ENCODE measurements around the gene ACADS.

ACADS gene

GRCh38 chr12:120761519-120761934, 35.9 kb downstream of the ACADS start:
- peak; percentile 79 for DNase-seq (ENCODE audit: low spot score)
- TF ChIP-seq CTCF (conservative IDR thresholded peaks at IDR 0.05; ENCODE audit: low read depth), result no peak
- CTCF ChIA-PET, result no interaction called here
- no peak overlapping the region for H3K27ac ChIP-seq
- POLR2A ChIA-PET (ENCODE audit: low non-redundant PET), result no interaction called here

DNA sequence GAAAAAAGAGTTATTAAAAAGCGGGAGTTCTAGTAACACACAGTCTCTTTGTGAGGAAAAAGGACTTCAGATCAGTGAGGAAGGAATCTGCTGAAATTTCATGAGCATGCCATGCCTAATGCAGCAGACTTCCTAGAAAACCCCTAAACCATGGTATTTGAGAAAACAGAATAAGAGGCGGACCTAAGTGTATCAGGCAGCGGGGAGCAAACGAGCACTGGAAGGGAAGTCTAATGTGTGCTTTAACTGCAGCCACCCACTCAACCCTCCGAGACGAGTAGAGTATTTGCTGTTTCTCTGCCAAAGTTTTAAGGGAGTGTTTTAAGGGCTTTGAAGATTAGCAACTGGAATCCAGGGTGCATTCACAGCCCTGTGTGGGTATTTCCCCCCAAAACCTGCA, 36.5 kb downstream of the ACADS start:
- ChIA-PET POLR2A (ENCODE audit: low non-redundant PET) (no interaction called here), CTCF (interaction anchor here (1.0 kb wide), 2 partner anchors 200 to 293 kb away, joined by 3 to 4 read pairs; no protein-coding TSS in a partner anchor)
- no peak overlapping the region for H3K27ac ChIP-seq
- TF ChIP-seq CTCF (conservative IDR thresholded peaks at IDR 0.05; ENCODE audit: low read depth), result no peak
- no peak for DNase-seq (ENCODE audit: low spot score)

DNA sequence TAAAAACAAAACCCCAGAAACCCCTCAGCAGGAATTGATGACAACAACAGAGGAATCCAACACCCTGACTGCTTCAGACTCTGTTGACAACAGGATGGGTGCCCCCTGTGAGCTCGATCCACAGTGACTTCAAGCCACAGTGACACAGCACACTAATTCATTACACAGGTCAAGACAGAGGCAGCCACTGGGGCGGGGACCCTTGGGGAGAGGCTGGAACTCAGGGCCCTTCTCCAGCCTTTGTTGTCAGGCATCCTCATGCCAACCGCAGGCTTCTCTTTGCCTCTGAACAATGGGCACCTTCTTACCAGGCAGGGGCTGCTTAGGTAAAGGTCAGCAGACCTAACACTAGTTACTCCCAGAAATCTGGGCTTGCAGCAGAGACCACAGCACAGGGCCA, 37.6 kb downstream of the ACADS start:
- ChIA-PET POLR2A (ENCODE audit: low non-redundant PET) (no interaction called here), CTCF (interaction anchor here (1.0 to 1.1 kb wide), 2 partner anchors 117 to 199 kb away, joined by 4 read pairs; no protein-coding TSS in a partner anchor)
- DNase-seq (ENCODE audit: low spot score), result no peak

DNA sequence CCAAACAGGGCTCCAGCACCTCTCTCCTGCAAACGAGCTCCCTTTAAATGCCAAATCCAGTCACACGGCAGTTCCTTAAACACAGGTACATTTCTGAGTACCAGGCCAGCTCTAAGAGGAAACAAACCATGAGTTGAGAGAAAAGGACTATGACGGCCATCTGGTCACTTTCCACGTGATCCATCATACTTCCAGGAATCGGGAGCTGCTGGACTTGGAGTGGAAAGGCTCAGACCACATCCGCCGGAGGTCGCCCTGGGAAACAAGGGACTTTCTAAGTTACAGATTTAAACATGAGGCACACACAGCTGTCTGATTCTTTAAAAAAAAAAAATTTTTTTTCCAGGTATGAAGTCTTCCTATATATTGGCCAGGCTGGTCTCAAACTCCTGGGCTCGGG, 39.2 kb downstream of the ACADS start:
- CTCF ChIA-PET, result interaction anchor here (0.6 to 1.1 kb wide), 2 partner anchors 207 to 241 kb away, joined by 3 read pairs; no protein-coding TSS in a partner anchor
- TF ChIP-seq CTCF (conservative IDR thresholded peaks at IDR 0.05; ENCODE audit: low read depth), result no peak
- no peak for DNase-seq (ENCODE audit: low spot score)
- POLR2A ChIA-PET (ENCODE audit: low non-redundant PET), result no interaction called here
- no peak overlapping the region for H3K27ac ChIP-seq

More for the DNA sequence above, 37.6 kb downstream of the ACADS start:
- H3K27ac ChIP-seq, result no peak overlapping the region
- no peak for TF ChIP-seq CTCF (conservative IDR thresholded peaks at IDR 0.05; ENCODE audit: low read depth)

GRCh38 chr12:120766566-120766965, 40.9 kb downstream of the ACADS start:
- no peak for TF ChIP-seq CTCF (conservative IDR thresholded peaks at IDR 0.05; ENCODE audit: low read depth)
- POLR2A ChIA-PET (ENCODE audit: low non-redundant PET), result no interaction called here
- CTCF ChIA-PET, result no interaction called here

GRCh38 chr12:120767071-120768024, 41.7 kb downstream of the ACADS start:
- no peak for TF ChIP-seq CTCF (conservative IDR thresholded peaks at IDR 0.05; ENCODE audit: low read depth)
- no peak overlapping the region for H3K27ac ChIP-seq
- DNase-seq (ENCODE audit: low spot score), result no peak
- ChIA-PET POLR2A (ENCODE audit: low non-redundant PET) (no interaction called here), CTCF (interaction anchor here (0.5 kb wide), 1 partner anchor 14 kb away, joined by 3 read pairs; no protein-coding TSS in a partner anchor)

More at GRCh38 chr12:120766566-120766965, 40.9 kb downstream of the ACADS start:
- no peak overlapping the region for H3K27ac ChIP-seq
- DNase-seq (ENCODE audit: low spot score), result no peak

Data from RWPE1 (cell line).